ENCODE data around the gene EIF4G1.

The EIF4G1 gene

GRCh38 chr3:184289426-184289938 lies 24.9 kb upstream of the EIF4G1 start:
- H4K20me1 ChIP-seq (ENCODE audit: insufficient read depth, low read length) = no peaks in the 10 kb centered on the region
- no peak overlapping the region for H2AFZ ChIP-seq (ENCODE audit: low read depth, low read length)
- DNase-seq (peak; percentile 73), ATAC-seq (ENCODE audit: insufficient read depth, low read depth) (peak; percentile 90)
- H3K27me3 ChIP-seq (ENCODE audit: insufficient read depth, low read length, poor library complexity) = peaks cover 7% of the 10 kb centered on the region
- H3K4me3 ChIP-seq (ENCODE audit: low read depth in 1 of 2, low read length in 2 of 2) = no peak overlapping the region
- no peak overlapping the region for H3K9ac ChIP-seq (ENCODE audit: low read depth, low read length)
- H3K36me3 ChIP-seq (ENCODE audit: insufficient read depth, low read length) = no peaks in the 10 kb centered on the region
- no peaks in the 10 kb centered on the region for H3K4me1 ChIP-seq (ENCODE audit: insufficient read depth, low read length)
- H3K9me3 ChIP-seq (ENCODE audit: insufficient read depth, low read length, severe bottlenecking) = no peaks in the 10 kb centered on the region
- no peak overlapping the region for H3K4me2 ChIP-seq (ENCODE audit: insufficient read depth, low read length)
- no peak overlapping the region for H3K27ac ChIP-seq (ENCODE audit: low read length)
- no peak for TF ChIP-seq EZH2 (IDR thresholded peaks at IDR 0.05; ENCODE audit: borderline replicate concordance, low read depth, low read length, severe bottlenecking)
- TF ChIP-seq CTCF (IDR thresholded peaks at IDR 0.05; ENCODE audit: borderline replicate concordance, extremely low read depth, low read length, poor library complexity, severe bottlenecking) = peak; percentile 82
- H3K79me2 ChIP-seq (ENCODE audit: insufficient read depth, low read length) = no peaks in the 10 kb centered on the region

- Histone ChIP-seq H3K9me3 (ENCODE audit: insufficient read depth, low read length, severe bottlenecking) (no peaks in the 10 kb centered on the region), H3K4me3 (ENCODE audit: low read depth in 1 of 2, low read length in 2 of 2) (no peak overlapping the region), H3K27me3 (ENCODE audit: insufficient read depth, low read length, poor library complexity) (peaks cover 7% of the 10 kb centered on the region), H4K20me1 (ENCODE audit: insufficient read depth, low read length) (no peaks in the 10 kb centered on the region), H3K79me2 (ENCODE audit: insufficient read depth, low read length) (no peaks in the 10 kb centered on the region), H3K9ac (ENCODE audit: low read depth, low read length) (no peak overlapping the region), H3K36me3 (ENCODE audit: insufficient read depth, low read length) (no peaks in the 10 kb centered on the region), H3K4me1 (ENCODE audit: insufficient read depth, low read length) (no peaks in the 10 kb centered on the region), H3K4me2 (ENCODE audit: insufficient read depth, low read length) (no peak overlapping the region), H3K27ac (ENCODE audit: low read length) (no peak overlapping the region), H2AFZ (ENCODE audit: low read depth, low read length) (no peak overlapping the region)
- TF ChIP-seq EZH2 (IDR thresholded peaks at IDR 0.05; ENCODE audit: borderline replicate concordance, low read depth, low read length, severe bottlenecking) = no peak
- no peak for TF ChIP-seq CTCF (IDR thresholded peaks at IDR 0.05; ENCODE audit: borderline replicate concordance, extremely low read depth, low read length, poor library complexity, severe bottlenecking)
- no peak for DNase-seq
- ATAC-seq (ENCODE audit: insufficient read depth, low read depth) = no peak
These were observed 24.1 kb upstream of the EIF4G1 start for GRCh38 chr3:184290331-184290730.

GRCh38 chr3:184291044-184291737 lies 23.2 kb upstream of the EIF4G1 start:
- H3K27ac ChIP-seq (ENCODE audit: low read length) = no peak overlapping the region
- H2AFZ ChIP-seq (ENCODE audit: low read depth, low read length) = no peak overlapping the region
- H3K4me1 ChIP-seq (ENCODE audit: insufficient read depth, low read length) = no peaks in the 10 kb centered on the region
- H3K9me3 ChIP-seq (ENCODE audit: insufficient read depth, low read length, severe bottlenecking) = no peaks in the 10 kb centered on the region
- TF ChIP-seq EZH2 (IDR thresholded peaks at IDR 0.05; ENCODE audit: borderline replicate concordance, low read depth, low read length, severe bottlenecking) = no peak
- no peak for TF ChIP-seq CTCF (IDR thresholded peaks at IDR 0.05; ENCODE audit: borderline replicate concordance, extremely low read depth, low read length, poor library complexity, severe bottlenecking)
- no peaks in the 10 kb centered on the region for H3K36me3 ChIP-seq (ENCODE audit: insufficient read depth, low read length)
- no peak for DNase-seq
- H4K20me1 ChIP-seq (ENCODE audit: insufficient read depth, low read length) = no peaks in the 10 kb centered on the region
- H3K79me2 ChIP-seq (ENCODE audit: insufficient read depth, low read length) = no peaks in the 10 kb centered on the region
- H3K9ac ChIP-seq (ENCODE audit: low read depth, low read length) = no peak overlapping the region
- no peak overlapping the region for H3K4me2 ChIP-seq (ENCODE audit: insufficient read depth, low read length)
- no peak for ATAC-seq (ENCODE audit: insufficient read depth, low read depth)
- no peak overlapping the region for H3K4me3 ChIP-seq (ENCODE audit: low read depth in 1 of 2, low read length in 2 of 2)
- H3K27me3 ChIP-seq (ENCODE audit: insufficient read depth, low read length, poor library complexity) = peaks cover 7% of the 10 kb centered on the region

Measured in DND-41 (cell line).